ENCODE results near the gene TRAPPC5. TPM values are rescaled to one million over a fixed set of nuclear protein-coding genes. Genes with fewer than 3 reads are reported as not detected.

The TRAPPC5 gene
- total and polyA plus RNA-seq, 4 experiments from 2014 or later: 60.7 to 153 (median 103) TPM

- Histone ChIP-seq H3K27me3 (ENCODE audit: insufficient read depth, low read length) (no peaks in the 10 kb centered on the region), H3K4me1 (ENCODE audit: insufficient read depth, low read length) (no peaks in the 10 kb centered on the region), H3K4me3 (ENCODE audit: low read length in 2 of 2) (no peak overlapping the region), H3K9me3 (ENCODE audit: control insufficient read depth in 1 of 2, low read length in 2 of 2) (no peaks in the 10 kb centered on the region), H3K36me3 (ENCODE audit: insufficient read depth, low read length) (no peaks in the 10 kb centered on the region), H3K27ac (ENCODE audit: low read depth, low read length) (no peak overlapping the region)
- peaks cover 2 to 5% (median 3%) of the 10 kb centered on the region in 4 donors for H3K4me1 Mint-ChIP-seq
- intact Hi-C loops (cut with micrococcal nuclease): no loop called here
- H3K27ac Mint-ChIP-seq: no peak overlapping the region
- no peak overlapping the region for H3K4me3 Mint-ChIP-seq
- no peaks in the 10 kb centered on the region for H3K9me3 Mint-ChIP-seq
- CTCF ChIA-PET (ENCODE audit: partially characterized antibody): no interaction called here
- no peak for DNase-seq
- POLR2A ChIA-PET (ENCODE audit: partially characterized antibody): no interaction called here
- H3K36me3 Mint-ChIP-seq: peaks cover 4% of the 10 kb centered on the region in 2 donors
- no peaks in the 10 kb centered on the region for H3K27me3 Mint-ChIP-seq
Measured at GRCh38 chr19:7689165-7689564, 8.5 kb downstream of the TRAPPC5 start.

- intact Hi-C loops (cut with micrococcal nuclease): no loop called here
- POLR2A ChIA-PET (ENCODE audit: partially characterized antibody): no interaction called here
Measured at GRCh38 chr19:7690779-7691258, 10.2 kb downstream of the TRAPPC5 start.

GRCh38 chr19:7691497-7691896, 10.9 kb downstream of the TRAPPC5 start:
- Histone ChIP-seq H3K27ac (ENCODE audit: low read depth, low read length) (no peak overlapping the region), H3K36me3 (ENCODE audit: insufficient read depth, low read length) (no peaks in the 10 kb centered on the region)

More at GRCh38 chr19:7690779-7691258, 10.2 kb downstream of the TRAPPC5 start:
- no peak for DNase-seq
- Histone ChIP-seq H3K9me3 (ENCODE audit: control insufficient read depth in 1 of 2, low read length in 2 of 2) (no peaks in the 10 kb centered on the region), H3K4me3 (ENCODE audit: low read length in 2 of 2) (no peak overlapping the region), H3K27me3 (ENCODE audit: insufficient read depth, low read length) (no peaks in the 10 kb centered on the region), H3K27ac (ENCODE audit: low read depth, low read length) (no peak overlapping the region), H3K36me3 (ENCODE audit: insufficient read depth, low read length) (no peaks in the 10 kb centered on the region), H3K4me1 (ENCODE audit: insufficient read depth, low read length) (no peaks in the 10 kb centered on the region)
- Mint-ChIP-seq H3K27me3 (no peaks in the 10 kb centered on the region), H3K9me3 (no peaks in the 10 kb centered on the region), H3K4me3 (no peak overlapping the region), H3K36me3 (no peaks in the 10 kb centered on the region), H3K4me1 (peaks cover 0 to 2% (median 0%) of the 10 kb centered on the region in 4 donors), H3K27ac (no peak overlapping the region)
- CTCF ChIA-PET (ENCODE audit: partially characterized antibody): interaction anchor here (0.6 kb wide), 1 partner anchor 182 kb away, joined by 3 read pairs; no protein-coding TSS in a partner anchor

GRCh38 chr19:7692417-7693088, 11.9 kb downstream of the TRAPPC5 start:
- Mint-ChIP-seq H3K4me1 (peaks cover 0 to 2% (median 0%) of the 10 kb centered on the region in 4 donors), H3K27me3 (peaks cover 2 to 3% of the 10 kb centered on the region in 2 donors), H3K36me3 (no peaks in the 10 kb centered on the region), H3K9me3 (no peaks in the 10 kb centered on the region), H3K27ac (no peak overlapping the region), H3K4me3 (no peak overlapping the region)
- Histone ChIP-seq H3K27me3 (ENCODE audit: insufficient read depth, low read length) (no peaks in the 10 kb centered on the region), H3K4me3 (ENCODE audit: low read length in 2 of 2) (no peak overlapping the region), H3K4me1 (ENCODE audit: insufficient read depth, low read length) (no peaks in the 10 kb centered on the region), H3K27ac (ENCODE audit: low read depth, low read length) (no peak overlapping the region), H3K36me3 (ENCODE audit: insufficient read depth, low read length) (no peaks in the 10 kb centered on the region), H3K9me3 (ENCODE audit: control insufficient read depth in 1 of 2, low read length in 2 of 2) (no peaks in the 10 kb centered on the region)
- DNase-seq: peak in 4 of 5 donors; percentile 22 to 52 (median 43)
- CTCF ChIA-PET (ENCODE audit: partially characterized antibody): no interaction called here
- POLR2A ChIA-PET (ENCODE audit: partially characterized antibody): no interaction called here
- intact Hi-C loops (cut with micrococcal nuclease): no loop called here

More at GRCh38 chr19:7691497-7691896, 10.9 kb downstream of the TRAPPC5 start:
- H3K4me3 Mint-ChIP-seq: no peak overlapping the region
- Histone ChIP-seq H3K27me3 (ENCODE audit: insufficient read depth, low read length) (no peaks in the 10 kb centered on the region), H3K4me3 (ENCODE audit: low read length in 2 of 2) (no peak overlapping the region), H3K4me1 (ENCODE audit: insufficient read depth, low read length) (no peaks in the 10 kb centered on the region), H3K9me3 (ENCODE audit: control insufficient read depth in 1 of 2, low read length in 2 of 2) (no peaks in the 10 kb centered on the region)
- ChIA-PET CTCF (ENCODE audit: partially characterized antibody) (interaction anchor here (0.6 kb wide), 1 partner anchor 183 kb away, joined by 3 read pairs; no protein-coding TSS in a partner anchor), POLR2A (ENCODE audit: partially characterized antibody) (no interaction called here)
- intact Hi-C loops (cut with micrococcal nuclease): no loop called here
- H3K27ac Mint-ChIP-seq: no peak overlapping the region
- H3K9me3 Mint-ChIP-seq: no peaks in the 10 kb centered on the region
- peaks cover 0 to 2% (median 0%) of the 10 kb centered on the region in 4 donors for H3K4me1 Mint-ChIP-seq
- H3K36me3 Mint-ChIP-seq: no peaks in the 10 kb centered on the region
- peak in 2 of 5 donors; percentile 24 to 26 for DNase-seq
- H3K27me3 Mint-ChIP-seq: peaks cover under 1% of the 10 kb centered on the region in 2 donors

GRCh38 chr19:7694499-7694898, 13.9 kb downstream of the TRAPPC5 start:
- CTCF ChIA-PET (ENCODE audit: partially characterized antibody): no interaction called here
- intact Hi-C loops (cut with micrococcal nuclease): no loop called here
- peaks cover 2 to 10% of the 10 kb centered on the region in 2 donors for H3K27me3 Mint-ChIP-seq
- H3K36me3 Mint-ChIP-seq: no peaks in the 10 kb centered on the region
- no peak for DNase-seq
- no peaks in the 10 kb centered on the region for H3K9me3 Mint-ChIP-seq
- Histone ChIP-seq H3K27ac (ENCODE audit: low read depth, low read length) (no peak overlapping the region), H3K9me3 (ENCODE audit: control insufficient read depth in 1 of 2, low read length in 2 of 2) (no peaks in the 10 kb centered on the region), H3K27me3 (ENCODE audit: insufficient read depth, low read length) (no peaks in the 10 kb centered on the region), H3K36me3 (ENCODE audit: insufficient read depth, low read length) (no peaks in the 10 kb centered on the region), H3K4me3 (ENCODE audit: low read length in 2 of 2) (no peak overlapping the region), H3K4me1 (ENCODE audit: insufficient read depth, low read length) (no peaks in the 10 kb centered on the region)
- H3K4me3 Mint-ChIP-seq: no peak overlapping the region
- POLR2A ChIA-PET (ENCODE audit: partially characterized antibody): no interaction called here
- H3K27ac Mint-ChIP-seq: peak overlapping the region in 1 of 7 donors; percentile 21
- peaks cover under 1 to 4% (median 3%) of the 10 kb centered on the region in 4 donors for H3K4me1 Mint-ChIP-seq

GRCh38 chr19:7697721-7698287, 17.2 kb downstream of the TRAPPC5 start:
- Histone ChIP-seq H3K27ac (ENCODE audit: low read depth, low read length) (no peak overlapping the region), H3K4me1 (ENCODE audit: insufficient read depth, low read length) (no peaks in the 10 kb centered on the region), H3K4me3 (ENCODE audit: low read length in 2 of 2) (no peak overlapping the region), H3K9me3 (ENCODE audit: control insufficient read depth in 1 of 2, low read length in 2 of 2) (no peaks in the 10 kb centered on the region), H3K36me3 (ENCODE audit: insufficient read depth, low read length) (no peaks in the 10 kb centered on the region), H3K27me3 (ENCODE audit: insufficient read depth, low read length) (no peaks in the 10 kb centered on the region)
- Mint-ChIP-seq H3K27me3 (peaks cover 2 to 10% of the 10 kb centered on the region in 2 donors), H3K9me3 (no peaks in the 10 kb centered on the region), H3K36me3 (no peaks in the 10 kb centered on the region), H3K4me1 (peaks cover 3 to 11% (median 6%) of the 10 kb centered on the region in 4 donors), H3K4me3 (no peak overlapping the region), H3K27ac (no peak overlapping the region)
- POLR2A ChIA-PET (ENCODE audit: partially characterized antibody): interaction anchor here (1.6 kb wide), 1 partner anchor 17 kb away, joined by 7 read pairs; the partner anchor contains the start of gene TRAPPC5
- intact Hi-C loops (cut with micrococcal nuclease): no loop called here
- DNase-seq: no peak
- CTCF ChIA-PET (ENCODE audit: partially characterized antibody): interaction anchor here (1.5 to 2.2 kb wide), 2 partner anchors 13 to 17 kb away, joined by 3 to 5 read pairs; partner anchors contain the start of gene TRAPPC5

GRCh38 chr19:7698583-7698982, 17.9 kb downstream of the TRAPPC5 start:
- Mint-ChIP-seq H3K27me3 (peaks cover 2 to 10% of the 10 kb centered on the region in 2 donors), H3K9me3 (no peaks in the 10 kb centered on the region), H3K4me1 (peaks cover 2 to 12% (median 8%) of the 10 kb centered on the region in 4 donors), H3K4me3 (no peak overlapping the region), H3K36me3 (no peaks in the 10 kb centered on the region), H3K27ac (no peak overlapping the region)
- intact Hi-C loops (cut with micrococcal nuclease): no loop called here
- ChIA-PET POLR2A (ENCODE audit: partially characterized antibody) (interaction anchor here (1.6 kb wide), 1 partner anchor 18 kb away, joined by 7 read pairs; the partner anchor contains the start of gene TRAPPC5), CTCF (ENCODE audit: partially characterized antibody) (interaction anchor here (1.5 to 2.2 kb wide), 2 partner anchors 13 to 18 kb away, joined by 3 to 5 read pairs; partner anchors contain the start of gene TRAPPC5)
- Histone ChIP-seq H3K27ac (ENCODE audit: low read depth, low read length) (no peak overlapping the region), H3K4me1 (ENCODE audit: insufficient read depth, low read length) (no peaks in the 10 kb centered on the region), H3K36me3 (ENCODE audit: insufficient read depth, low read length) (no peaks in the 10 kb centered on the region), H3K4me3 (ENCODE audit: low read length in 2 of 2) (no peak overlapping the region), H3K27me3 (ENCODE audit: insufficient read depth, low read length) (no peaks in the 10 kb centered on the region), H3K9me3 (ENCODE audit: control insufficient read depth in 1 of 2, low read length in 2 of 2) (no peaks in the 10 kb centered on the region)
- DNase-seq: no peak

Measured in CD4-positive, alpha-beta memory T cell (primary cell).